COLO668 (cell line): ENCODE data around the gene CD99.

Experiments
- DNase-seq: peaks from one replicate; lab custom pipeline; 2025; ENCODE audit not compliant: unreplicated experiment; lab: John Stamatoyannopoulos, UW

The CD99 gene, protein sequence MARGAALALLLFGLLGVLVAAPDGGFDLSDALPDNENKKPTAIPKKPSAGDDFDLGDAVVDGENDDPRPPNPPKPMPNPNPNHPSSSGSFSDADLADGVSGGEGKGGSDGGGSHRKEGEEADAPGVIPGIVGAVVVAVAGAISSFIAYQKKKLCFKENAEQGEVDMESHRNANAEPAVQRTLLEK

DNA sequence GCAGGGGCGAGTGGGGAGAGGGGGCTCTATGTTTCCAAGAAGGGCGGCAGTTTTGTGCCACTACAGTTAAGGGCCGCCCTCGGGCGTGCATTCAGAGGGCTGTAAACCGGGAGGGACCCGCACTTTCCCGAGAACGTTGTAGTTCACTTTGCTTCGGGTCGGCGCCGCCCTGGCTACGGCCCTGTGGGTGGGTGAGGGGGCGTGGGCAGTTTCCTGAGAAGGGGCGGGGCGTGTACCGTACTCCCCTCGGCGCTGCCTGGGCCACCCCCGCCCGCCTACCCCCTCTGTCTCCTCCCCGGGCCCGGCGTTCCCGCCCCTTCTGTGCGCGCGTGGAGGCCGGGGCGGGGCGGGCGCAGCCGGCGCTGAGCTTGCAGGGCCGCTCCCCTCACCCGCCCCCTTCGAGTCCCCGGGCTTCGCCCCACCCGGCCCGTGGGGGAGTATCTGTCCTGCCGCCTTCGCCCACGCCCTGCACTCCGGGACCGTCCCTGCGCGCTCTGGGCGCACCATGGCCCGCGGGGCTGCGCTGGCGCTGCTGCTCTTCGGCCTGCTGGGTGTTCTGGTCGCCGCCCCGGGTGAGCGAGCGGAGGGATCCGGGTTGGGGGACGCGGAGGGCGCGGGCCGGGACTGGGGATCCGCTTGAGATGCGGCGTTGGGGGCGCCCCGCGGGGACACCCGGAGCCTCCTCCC is at the start of gene CD99:
CD99 (plus strand) TSS at position 440 of the 687 bp plus-strand sequence; CDS start at position 506, 66 bp downstream.
- DNase-seq, result no peak

DNA sequence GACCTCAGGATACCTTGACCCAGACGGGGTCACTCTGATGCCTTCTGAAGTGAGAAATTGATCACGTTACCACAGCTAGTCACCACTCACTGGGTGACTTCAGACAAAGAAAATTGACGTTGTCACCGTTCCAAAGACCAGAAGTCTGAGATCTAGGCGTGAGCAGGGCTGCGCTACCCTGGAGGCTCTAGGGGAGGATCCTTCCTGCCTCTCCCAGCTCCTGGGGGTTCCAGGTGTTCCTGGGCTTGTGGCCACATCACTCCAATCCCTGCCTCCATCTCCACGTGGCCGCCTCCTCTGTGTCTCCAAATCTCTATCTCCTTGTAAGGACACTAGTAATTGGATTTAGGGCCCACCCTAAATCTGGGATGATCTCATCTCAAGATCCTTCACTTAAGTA is 48.9 kb upstream of the CD99 start:
- DNase-seq, result no peak

DNA sequence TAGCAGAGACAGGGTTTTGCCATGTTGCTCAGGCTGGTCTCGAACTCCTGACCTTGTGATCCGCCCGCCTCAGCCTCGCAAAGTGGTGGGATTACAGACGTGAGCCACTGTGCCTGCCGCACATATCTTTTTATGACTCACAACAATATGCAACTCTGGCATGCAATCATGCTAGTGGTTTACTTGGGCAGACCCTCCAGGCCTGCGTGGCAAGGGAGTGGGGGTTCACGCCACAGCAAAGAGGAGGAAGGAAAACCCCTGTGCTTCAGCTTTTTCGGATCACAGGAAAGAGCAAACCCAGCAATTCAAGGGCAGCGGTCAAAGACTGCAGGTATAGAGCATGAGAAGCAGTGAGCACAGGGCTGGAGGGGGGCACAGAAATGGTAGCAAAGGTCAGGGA is 48.3 kb upstream of the CD99 start:
- DNase-seq, result no peak

DNA sequence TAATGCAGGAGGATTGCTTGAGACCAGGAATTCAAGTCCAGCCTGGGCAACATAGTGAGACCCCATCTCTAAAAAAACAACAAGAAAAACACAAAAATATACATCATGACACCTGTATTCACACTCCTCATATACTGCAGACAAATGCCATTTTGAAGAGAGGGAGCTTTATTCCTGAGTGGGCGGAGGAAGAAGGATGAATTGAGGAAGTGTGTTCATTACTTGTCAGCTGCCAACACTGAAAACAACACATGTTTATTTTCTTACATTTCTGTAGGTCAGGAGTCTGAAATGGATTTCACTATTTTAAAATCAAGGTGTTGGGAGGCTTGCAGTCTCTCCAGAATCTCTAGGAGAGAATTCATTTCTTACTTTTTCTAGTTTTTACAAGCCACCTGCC is 47.2 kb upstream of the CD99 start:
- DNase-seq, result no peak

DNA sequence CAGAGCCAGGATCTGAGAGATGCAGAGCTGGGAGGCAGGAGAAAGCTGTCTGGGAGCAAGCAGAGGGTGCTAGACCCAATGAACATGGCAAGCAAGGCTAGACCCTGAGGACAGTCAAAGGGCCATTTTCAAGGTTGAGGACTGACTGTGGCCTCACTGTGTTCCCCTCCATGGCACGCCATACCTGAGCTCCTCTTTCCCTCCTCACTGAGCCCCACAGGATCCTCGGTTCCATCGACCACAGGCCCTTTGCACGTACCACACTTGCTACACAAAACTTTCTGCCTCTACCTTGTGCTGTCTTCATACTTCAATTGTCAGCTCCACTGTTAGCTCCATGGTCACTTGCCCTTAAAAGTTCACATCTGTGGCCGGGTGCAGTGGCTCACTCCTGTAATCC is 45.5 kb upstream of the CD99 start:
- DNase-seq, result no peak

DNA sequence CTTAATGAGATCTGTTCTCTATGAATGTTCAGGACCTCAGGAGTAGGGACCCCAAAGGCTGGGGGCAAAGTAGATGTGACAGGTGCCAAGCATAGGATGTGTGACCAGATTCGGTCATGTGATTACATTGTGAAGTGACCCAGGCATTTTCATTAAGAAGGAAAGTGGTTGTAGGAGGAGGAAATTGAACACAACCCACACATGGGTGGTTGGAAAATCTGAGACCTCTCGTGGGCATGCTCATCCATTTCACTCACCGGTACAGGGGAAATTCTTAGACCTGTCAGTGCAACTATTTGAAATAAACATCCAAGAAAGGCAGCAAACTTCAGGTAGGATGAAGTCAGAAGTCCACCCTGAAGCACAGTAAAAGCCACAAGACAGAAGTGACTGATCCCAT is 43.5 kb upstream of the CD99 start:
- no peak for DNase-seq

DNA sequence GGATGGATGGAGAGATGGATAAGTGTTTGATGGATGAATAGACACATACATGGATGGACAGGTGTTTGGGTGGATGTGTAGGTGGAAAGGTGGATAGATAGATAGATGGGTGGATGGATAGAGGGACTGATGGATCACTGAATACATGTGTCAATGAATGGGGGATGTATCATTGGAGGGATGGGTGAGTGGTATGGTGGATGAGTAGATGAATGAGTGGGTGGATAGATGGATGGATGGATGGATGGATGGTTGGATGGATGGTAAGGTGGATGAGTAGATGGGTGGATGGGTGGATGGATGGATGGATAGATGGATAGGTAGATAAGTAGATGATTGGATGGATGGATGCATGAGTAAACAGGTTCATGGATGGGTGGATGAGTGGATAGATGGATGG is 41.1 kb upstream of the CD99 start:
- no peak for DNase-seq

DNA sequence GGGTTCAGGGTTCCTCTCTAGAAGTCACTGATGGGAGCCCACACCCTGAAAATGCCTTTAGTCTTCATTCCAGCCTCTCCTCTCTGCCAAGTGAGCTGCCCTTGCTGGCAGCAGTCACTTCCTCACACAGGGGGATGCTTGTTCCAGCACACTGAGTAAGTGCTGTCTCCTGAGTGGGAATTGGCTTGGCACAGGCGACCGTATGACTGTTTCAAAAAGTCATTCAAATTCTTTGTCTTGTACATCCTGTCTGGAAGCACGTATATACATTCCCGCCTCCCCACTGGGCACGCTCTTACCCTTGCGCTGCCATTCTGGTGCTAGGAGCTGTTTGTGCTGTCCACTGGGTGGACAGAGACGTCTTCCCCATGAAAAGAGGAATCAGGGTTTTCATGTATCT is 40.2 kb upstream of the CD99 start:
- DNase-seq, result no peak

DNA sequence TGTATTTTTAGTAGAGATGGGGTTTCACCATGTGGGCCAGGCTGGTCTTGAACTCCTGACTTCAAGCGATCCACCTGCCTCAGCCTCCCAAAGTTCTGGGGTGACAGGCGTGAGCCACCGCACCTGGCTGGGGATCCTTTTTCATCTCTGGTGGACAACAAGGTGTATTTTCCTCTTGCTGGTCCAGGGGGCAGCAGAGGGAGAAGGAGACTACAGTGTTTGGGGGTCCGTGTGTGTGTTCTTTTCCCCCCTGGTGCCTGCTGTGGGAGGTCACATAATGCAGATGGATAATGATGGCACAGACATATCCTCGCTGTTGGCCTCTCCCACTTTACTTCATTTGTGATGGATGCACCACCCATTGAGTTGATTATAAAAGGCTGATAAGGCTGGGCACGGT is 39.0 kb upstream of the CD99 start:
- DNase-seq, result no peak

DNA sequence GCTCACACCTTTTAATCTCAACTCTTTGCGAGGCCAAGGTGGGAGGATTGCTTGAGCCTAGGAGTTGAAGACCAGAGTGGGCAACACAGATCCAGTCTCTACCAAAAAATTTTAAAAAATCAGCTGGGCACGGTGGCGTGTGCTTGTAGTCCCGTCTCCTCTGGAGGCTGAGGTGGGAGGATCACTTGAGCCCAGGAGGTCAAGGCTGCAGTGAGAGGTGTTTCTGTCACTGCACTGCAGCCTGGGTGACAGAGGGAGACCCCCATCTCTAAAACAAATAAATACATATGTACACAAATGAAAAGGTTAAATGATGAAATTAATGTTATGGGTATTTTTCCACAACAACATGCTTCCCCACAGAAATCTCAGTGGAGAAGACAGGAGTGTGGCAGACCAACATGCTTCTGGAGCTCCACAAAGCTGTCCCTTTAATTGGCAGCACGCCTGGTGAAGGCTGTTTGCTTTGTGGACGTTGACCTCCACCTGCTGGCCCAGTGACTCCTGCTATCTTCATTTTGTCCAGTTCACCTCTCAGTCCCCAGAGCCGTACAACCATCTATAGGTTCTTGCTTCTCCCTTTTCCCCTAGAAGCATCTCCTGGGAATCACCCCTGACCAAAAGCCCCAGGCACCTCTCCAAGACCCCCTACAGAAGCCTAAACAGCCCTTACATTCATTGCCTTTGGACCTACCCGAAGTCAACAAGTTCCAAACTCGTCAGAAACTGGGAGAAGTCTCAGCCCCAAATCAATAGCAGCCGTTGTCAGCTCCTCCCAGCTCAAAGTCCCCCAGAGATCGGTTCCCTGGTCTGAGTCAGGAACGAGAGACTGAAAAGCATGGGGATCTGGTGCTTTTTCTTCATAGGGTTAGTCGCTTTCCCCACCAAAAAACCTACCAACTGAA is 36.4 kb upstream of the CD99 start:
- no peak for DNase-seq

DNA sequence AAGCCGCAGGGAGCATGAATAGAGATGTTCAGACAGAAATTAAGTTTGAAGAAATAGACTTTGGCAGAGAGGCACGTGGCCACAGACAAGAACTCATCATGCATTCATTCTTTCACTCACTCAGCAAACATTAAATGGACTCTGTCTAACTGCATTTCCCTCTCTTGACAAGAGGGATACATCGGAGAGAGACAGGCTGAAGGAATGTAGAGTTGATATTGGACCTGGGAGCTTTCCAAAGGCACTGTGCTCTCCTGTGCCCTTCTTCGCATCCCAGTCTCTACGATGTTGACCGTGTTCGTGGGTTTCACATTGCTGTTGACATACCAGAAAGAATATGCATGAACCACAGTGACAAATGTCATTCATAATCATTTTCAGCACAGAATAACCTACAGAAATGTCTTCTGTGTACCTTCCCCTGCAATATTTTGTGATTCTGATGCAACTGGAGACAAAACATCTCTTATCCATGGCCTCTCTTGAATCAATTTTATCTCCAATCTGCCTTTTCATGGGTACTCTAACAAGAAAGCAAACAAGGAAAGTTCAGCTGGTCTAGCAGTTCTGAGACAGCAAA is 34.7 kb upstream of the CD99 start:
- DNase-seq, result no peak

DNA sequence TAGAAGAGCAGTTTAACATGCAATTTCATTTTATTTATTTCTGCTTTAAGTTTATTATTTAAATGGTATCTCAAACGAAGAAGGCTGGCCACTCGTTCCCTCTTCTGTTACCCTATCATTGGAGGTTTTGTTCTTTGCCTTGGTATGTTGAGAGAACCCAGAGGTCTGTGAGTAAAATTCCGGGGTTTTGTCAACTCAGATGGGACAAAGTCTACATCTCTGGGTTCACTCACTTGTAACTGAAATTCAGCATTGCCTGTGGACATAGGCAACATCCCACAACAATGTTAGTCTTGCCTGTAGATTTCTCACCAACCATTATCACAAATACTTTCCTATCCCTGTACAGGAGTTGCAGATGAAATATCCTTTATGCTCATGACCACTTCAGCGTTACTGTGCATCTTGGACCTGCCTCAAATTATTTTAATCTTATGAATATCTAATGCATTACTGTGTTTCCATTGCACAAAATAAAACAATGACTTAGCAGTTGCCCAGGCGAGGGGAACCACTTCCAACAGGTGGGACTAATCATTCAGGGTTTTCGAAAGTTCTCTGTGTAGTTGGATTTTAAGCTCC is 33.5 kb upstream of the CD99 start:
- no peak for DNase-seq

DNA sequence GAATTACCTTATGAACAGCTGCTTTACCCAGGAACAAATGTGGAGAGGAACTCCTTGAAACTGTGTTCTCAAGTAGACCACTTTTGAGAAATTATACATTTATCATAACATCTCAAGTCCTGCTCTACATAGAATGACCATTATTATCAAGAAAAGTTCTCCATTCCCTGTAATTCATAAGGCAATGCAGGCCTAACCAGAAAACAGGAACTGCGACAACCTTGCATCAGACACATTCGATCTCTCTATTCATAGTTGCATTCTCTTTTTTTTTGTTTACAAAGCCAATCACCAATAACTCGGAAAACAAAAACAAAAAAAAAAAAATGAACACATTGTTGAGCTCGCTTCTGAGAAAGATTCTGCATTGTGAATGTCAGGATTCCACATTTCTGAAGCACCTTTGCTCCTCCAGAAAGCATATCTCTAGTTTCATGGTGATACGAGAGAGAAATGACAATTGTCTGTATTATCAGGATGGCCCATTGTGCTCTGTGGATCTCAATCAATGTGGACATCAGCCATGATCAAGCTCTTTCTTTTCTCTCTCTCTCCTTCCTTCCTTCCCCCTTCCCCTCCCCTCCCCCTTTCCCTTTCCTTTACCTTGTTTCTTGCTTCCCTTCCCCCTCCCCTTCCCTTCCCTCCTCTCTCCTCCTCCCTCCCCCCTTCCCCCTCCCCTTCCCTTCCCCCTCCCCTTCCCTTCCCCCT is 32.4 kb upstream of the CD99 start:
- no peak for DNase-seq

DNA sequence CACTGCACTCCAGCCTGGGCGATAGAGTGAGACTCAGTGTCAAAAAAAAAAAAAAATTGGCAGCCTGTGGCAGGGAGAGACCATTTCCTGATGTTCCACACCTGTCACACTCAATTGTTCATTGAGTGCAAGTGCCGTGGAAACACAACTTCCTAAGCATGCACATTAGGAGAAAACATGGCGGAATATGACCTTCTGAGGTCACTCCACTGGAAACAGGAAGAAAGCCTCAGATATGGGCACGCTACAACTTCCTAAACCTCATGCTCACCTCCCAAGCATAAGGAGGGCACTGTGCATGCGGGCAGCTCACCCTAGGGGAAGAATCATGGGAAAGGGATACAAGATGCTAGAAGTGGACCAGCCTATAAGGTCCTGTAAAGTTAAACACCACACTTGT is 28.5 kb upstream of the CD99 start:
- DNase-seq, result no peak

DNA sequence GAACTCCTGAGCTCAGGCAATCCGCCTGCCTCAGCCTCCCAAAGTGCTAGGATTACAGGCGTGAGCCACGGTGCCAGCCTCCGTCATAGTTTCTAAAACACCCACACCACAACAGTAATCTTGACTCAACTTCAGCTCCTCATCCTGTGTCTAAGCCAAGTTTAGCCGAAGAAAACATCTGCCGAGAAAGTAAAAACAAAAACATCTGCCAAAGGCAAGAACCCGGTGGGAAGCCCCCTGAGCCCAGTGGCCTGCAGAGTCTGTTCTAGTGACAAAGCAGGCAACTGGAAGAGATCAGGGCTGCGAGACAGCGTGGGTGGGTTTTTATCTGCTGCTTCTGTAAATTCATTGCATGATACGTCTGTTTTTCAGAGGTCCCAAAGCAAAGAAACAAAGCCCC is 26.6 kb upstream of the CD99 start:
- DNase-seq, result no peak

DNA sequence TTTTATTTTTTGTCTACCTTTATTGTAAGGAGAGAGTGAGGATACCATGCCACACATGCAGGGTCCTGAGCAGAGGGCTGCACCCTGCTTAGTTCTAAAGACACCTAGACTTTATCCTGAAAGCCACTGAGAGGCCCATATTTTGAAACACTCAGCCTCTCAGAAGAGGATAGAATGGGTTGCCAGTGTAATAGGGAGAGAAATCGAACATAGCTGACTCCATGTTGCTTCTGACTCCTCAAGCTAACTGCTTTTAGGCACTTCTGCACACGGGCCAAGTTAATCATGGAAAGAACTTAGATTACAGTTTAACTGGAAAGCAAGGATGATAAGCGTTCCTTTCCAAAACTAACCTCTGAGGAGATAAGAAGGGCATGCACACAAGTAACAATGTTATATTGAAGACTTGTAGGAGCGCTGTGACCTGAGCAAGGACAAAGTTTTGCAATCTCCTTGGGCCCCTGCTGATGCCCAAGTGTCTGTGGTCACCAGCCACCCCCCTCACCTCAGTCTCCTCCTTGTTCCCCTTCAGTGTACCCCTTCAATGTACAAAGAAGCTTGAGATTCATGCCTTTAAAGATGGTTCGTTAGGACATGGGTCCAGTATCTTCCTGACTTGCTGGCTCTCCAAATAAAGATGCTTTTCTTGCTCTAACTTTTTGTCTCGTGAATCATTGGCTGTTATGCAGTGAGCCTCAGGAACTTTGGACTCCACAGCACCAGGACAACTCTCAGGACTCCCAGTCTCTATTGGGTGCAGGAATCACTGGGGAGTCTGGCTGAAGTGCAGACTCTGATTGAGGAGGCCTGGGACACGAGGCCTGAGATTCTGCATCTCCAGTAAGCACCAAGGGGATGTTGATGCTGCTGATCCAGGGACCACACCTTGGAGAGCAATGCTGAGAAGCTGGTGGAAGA is 25.4 kb upstream of the CD99 start:
- no peak for DNase-seq

DNA sequence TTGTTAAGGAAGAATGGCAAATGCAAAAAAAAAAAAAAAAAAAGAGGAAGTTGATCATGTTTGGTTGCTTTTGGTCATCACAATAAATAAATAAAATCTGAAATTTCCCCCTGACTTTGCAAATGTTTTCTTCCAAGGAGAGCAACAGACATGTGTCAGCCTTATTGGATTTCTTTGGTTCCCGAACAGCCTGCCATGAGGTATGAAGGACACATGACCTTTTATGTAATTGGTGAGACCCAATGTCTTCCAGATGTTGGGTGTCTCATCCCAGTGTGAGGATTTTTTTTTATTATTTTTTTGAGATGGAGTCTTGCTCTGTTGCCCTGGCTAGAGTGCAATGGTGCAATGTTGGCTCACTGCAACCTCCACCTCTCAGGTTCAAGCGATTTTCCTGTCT is 24.6 kb upstream of the CD99 start:
- no peak for DNase-seq

DNA sequence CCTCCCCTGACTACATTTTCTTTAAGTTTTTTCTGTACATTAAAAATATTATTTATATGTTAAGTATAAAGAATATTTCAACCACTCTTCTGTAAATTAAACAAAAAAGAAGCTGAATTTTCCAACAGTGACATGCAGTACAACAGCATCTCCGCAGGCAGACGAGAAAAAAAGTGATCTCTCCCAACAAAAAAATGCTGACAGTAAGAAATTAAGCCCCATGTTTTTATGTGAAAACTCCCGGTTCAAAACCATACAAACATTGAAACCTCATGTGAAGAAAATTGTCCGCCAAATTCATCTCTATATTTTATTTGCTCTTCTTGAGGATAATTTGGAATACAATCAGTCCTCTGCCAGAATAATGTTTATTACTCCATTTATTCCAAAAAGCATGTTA is 20.1 kb upstream of the CD99 start:
- no peak for DNase-seq

DNA sequence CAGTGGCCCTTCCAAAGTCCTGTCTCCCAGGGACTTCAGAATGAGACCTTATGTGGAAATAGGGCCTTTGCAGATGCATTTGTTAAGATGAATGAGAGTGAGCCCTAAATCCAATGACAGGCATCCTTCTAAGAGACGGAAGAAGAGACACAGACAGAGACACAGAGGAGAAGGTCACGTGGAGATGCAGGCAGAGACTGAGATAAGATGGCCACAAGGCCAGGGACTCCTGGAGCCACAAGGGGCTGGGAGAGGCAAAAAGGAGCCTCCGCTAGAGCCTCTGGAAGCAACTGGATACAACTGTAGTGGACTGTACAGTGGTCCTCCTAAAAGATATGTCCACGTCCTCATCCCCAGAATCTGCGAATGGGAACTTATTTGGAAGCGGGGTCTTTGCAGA is 19.0 kb upstream of the CD99 start:
- DNase-seq, result no peak

DNA sequence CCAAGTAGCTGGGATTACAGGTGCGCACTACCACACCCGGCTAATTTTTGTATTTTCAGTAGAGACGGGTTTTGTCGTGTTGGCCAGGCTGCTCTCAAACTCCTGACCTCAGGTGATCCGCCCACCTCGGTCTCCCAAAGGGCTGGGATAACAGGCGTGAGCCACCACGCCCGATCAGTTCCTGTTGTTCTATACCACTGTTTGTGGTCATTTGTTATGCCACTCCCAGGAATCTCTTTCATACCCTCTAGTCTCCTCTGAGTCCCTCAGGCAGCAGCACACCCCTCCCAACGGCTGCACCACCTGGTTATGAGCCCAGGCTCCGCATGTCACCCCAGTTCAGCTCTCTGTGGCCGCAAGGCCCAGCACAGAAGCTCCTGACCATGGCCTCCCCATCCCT is 17.5 kb upstream of the CD99 start:
- no peak for DNase-seq
